Hepatocyte (in vitro differentiated cells): ENCODE results near the gene KRTCAP3. TPM values are rescaled to one million over a fixed set of nuclear protein-coding genes. Genes with fewer than 3 reads are reported as not detected.

ENCODE experiments used
- DNase-seq: peaks from one replicate; pipeline ENCODE4 v3.0.0-alpha.2; 2016; ENCODE audit warnings: low spot score
- H2AFZ ChIP-seq: fragments of 200-600 bp; sonication (generic); 2 replicates; pipeline ENCODE4 v1.6.0; 2016; ENCODE audit warnings: antibody characterized with exemption, mild to moderate bottlenecking
- H3K27ac ChIP-seq: fragments of 200-600 bp; sonication (generic); 2 replicates; pipeline ENCODE4 v1.5.1; 2016; ENCODE audit warnings: mild to moderate bottlenecking
- H3K27me3 ChIP-seq: fragments of 200-600 bp; sonication (generic); 2 replicates; pipeline ENCODE4 v1.6.1; 2016
- H3K36me3 ChIP-seq: fragments of 200-600 bp; sonication (generic); replicated peaks from 2 replicates; pipeline ENCODE4 v1.5.1; 2016; ENCODE audit warnings: low read depth; ENCODE audit not compliant: insufficient read depth
- H3K4me1 ChIP-seq: fragments of 200-600 bp; sonication (generic); 2 replicates; pipeline ENCODE4 v1.5.1; 2016; ENCODE audit warnings: mild to moderate bottlenecking, moderate library complexity; ENCODE audit not compliant: insufficient read depth
- H3K4me2 ChIP-seq: fragments of 200-600 bp; sonication (generic); 2 replicates; pipeline ENCODE4 v1.6.0; 2016
- H3K4me3 ChIP-seq: fragments of 200-600 bp; sonication (generic); 2 replicates; pipeline ENCODE4 v1.5.1; 2016; ENCODE audit warnings: mild to moderate bottlenecking
- H3K79me2 ChIP-seq: fragments of 200-600 bp; sonication (generic); 2 replicates; pipeline ENCODE4 v1.6.0; 2017; ENCODE audit warnings: mild to moderate bottlenecking
- H3K9me2 ChIP-seq: fragments of 200-600 bp; sonication (generic); replicated peaks from 2 replicates; pipeline ENCODE4 v1.6.0; 2017; ENCODE audit warnings: mild to moderate bottlenecking; ENCODE audit not compliant: insufficient read depth
- H3K9me3 ChIP-seq: fragments of 200-600 bp; sonication (generic); 2 replicates; pipeline ENCODE4 v1.5.1; 2016; ENCODE audit warnings: low read depth, mild to moderate bottlenecking
- H4K20me1 ChIP-seq: fragments of 200-600 bp; sonication (generic); 2 replicates; pipeline ENCODE4 v1.6.0; 2016; ENCODE audit warnings: mild to moderate bottlenecking; ENCODE audit not compliant: insufficient read depth, poor library complexity, severe bottlenecking
- EZH2 ChIP-seq: fragments of 200-600 bp; sonication (generic); IDR thresholded peaks from 2 replicates; pipeline ENCODE4 v1.6.1; 2016; ENCODE audit warnings: antibody characterized with exemption, mild to moderate bottlenecking, borderline replicate concordance
- EZH2phosphoT487 ChIP-seq: fragments of 200-600 bp; sonication (generic); IDR thresholded peaks from one replicate; pipeline ENCODE4 v1.6.1; 2018; ENCODE audit warnings: antibody characterized with exemption, mild to moderate bottlenecking, low read depth, moderate library complexity; ENCODE audit not compliant: unreplicated experiment, severe bottlenecking
- WGBS: methylation state at CpG from one replicate; pipeline ENCODE4 v1.1.6; 2016; ENCODE audit warnings: low lambda C conversion rate; ENCODE audit errors: missing lambda C conversion rate; 5-methylcytosine and 5-hydroxymethylcytosine counted together
- polyA plus RNA-seq: library from polyadenylated mRNA; unstranded; fragments of >200 nt; fragmentation: Nextera tagmentation; extraction: Ambion mirVana; gene quantifications from 2 replicates; pipeline ENCODE4 v1.2.1, GENCODE V29; 2016
- total RNA-seq: library from RNA; depleted of rRNA; stranded (reverse); fragments of >200 nt; gene quantifications from 2 replicates; pipeline ENCODE4 v1.2.3, GENCODE V29; 2014
- TF ChIP-seq, protein P1 (sequence below): fragments of 200-600 bp; sonication (generic); IDR thresholded peaks from 2 replicates; pipeline ENCODE4 v1.5.1; 2016; ENCODE audit warnings: antibody characterized with exemption, mild to moderate bottlenecking; ENCODE audit not compliant: poor library complexity

The KRTCAP3 gene
- total and polyA plus RNA-seq, 2 experiments from 2014 or later = 19.3 to 23.3 TPM

DNA sequence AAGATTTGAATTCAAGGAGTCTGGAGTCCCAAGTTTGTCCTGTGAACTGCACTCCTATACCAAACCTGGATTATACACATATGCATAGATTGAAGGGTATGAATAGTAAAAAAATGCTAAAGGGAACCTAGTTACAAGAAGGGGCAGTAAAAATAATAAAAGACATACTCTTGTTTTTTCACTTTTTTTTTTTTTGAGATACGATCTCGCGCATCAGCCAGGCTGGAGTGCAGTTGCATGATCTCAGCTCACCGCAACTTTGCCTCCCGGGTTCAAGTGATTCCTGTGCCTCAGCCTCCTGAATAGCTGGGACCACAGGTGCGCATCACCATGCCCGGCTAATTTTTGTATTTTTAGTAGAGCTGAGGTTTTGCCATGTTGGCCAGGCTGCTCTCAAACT lies 22.3 kb downstream of the KRTCAP3 start:
- TF ChIP-seq, protein P1, sequence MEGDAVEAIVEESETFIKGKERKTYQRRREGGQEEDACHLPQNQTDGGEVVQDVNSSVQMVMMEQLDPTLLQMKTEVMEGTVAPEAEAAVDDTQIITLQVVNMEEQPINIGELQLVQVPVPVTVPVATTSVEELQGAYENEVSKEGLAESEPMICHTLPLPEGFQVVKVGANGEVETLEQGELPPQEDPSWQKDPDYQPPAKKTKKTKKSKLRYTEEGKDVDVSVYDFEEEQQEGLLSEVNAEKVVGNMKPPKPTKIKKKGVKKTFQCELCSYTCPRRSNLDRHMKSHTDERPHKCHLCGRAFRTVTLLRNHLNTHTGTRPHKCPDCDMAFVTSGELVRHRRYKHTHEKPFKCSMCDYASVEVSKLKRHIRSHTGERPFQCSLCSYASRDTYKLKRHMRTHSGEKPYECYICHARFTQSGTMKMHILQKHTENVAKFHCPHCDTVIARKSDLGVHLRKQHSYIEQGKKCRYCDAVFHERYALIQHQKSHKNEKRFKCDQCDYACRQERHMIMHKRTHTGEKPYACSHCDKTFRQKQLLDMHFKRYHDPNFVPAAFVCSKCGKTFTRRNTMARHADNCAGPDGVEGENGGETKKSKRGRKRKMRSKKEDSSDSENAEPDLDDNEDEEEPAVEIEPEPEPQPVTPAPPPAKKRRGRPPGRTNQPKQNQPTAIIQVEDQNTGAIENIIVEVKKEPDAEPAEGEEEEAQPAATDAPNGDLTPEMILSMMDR = no peak
- TF ChIP-seq EZH2phosphoT487 = no peak
- TF ChIP-seq EZH2 = no peak
- Histone ChIP-seq H3K4me3 (no peak overlapping the region), H3K4me1 (no peaks in the 10 kb centered on the region), H3K27me3 (no peaks in the 10 kb centered on the region), H3K27ac (no peak overlapping the region), H3K9me2 (no peaks in the 10 kb centered on the region), H4K20me1 (no peaks in the 10 kb centered on the region), H3K4me2 (no peak overlapping the region), H3K79me2 (no peaks in the 10 kb centered on the region), H2AFZ (no peak overlapping the region), H3K9me3 (no peaks in the 10 kb centered on the region), H3K36me3 (no peaks in the 10 kb centered on the region)
- WGBS = 100% methylated on average over 7 of the region's 7 CpGs
- no peak for DNase-seq

DNA sequence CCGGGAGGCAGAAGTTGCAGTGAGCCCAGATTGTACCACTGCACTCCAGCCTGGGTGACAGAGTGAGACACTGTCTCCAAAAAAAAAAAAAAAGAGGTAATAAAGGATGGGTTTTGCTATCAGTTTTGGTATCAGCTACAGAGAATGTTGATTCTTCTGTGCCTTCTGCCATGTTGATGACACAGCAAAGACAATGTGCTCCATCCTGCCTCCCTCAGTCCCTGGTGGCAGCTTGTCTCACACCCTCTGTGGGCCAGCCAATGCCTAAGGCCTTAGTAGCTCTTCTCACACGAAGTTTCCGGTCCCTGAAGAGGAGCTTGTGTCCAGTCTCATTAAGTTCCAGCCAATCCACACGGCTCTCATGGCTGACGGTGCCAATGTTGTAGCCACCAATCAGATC lies 29.8 kb downstream of the KRTCAP3 start:
- no peaks in the 10 kb centered on the region for H4K20me1 ChIP-seq
- no peaks in the 10 kb centered on the region for H3K9me2 ChIP-seq
- no peak overlapping the region for H3K4me2 ChIP-seq
- TF ChIP-seq EZH2 = no peak
- no peak for TF ChIP-seq EZH2phosphoT487
- TF ChIP-seq, protein P1 = no peak
- no peak overlapping the region for H2AFZ ChIP-seq
- 94% methylated on average over 5 of the region's 5 CpGs for WGBS
- no peak for DNase-seq
- no peaks in the 10 kb centered on the region for H3K9me3 ChIP-seq
- no peaks in the 10 kb centered on the region for H3K36me3 ChIP-seq
- H3K4me3 ChIP-seq = no peak overlapping the region
- H3K27me3 ChIP-seq = no peaks in the 10 kb centered on the region
- no peak overlapping the region for H3K27ac ChIP-seq
- H3K4me1 ChIP-seq = no peaks in the 10 kb centered on the region
- H3K79me2 ChIP-seq = no peaks in the 10 kb centered on the region

DNA sequence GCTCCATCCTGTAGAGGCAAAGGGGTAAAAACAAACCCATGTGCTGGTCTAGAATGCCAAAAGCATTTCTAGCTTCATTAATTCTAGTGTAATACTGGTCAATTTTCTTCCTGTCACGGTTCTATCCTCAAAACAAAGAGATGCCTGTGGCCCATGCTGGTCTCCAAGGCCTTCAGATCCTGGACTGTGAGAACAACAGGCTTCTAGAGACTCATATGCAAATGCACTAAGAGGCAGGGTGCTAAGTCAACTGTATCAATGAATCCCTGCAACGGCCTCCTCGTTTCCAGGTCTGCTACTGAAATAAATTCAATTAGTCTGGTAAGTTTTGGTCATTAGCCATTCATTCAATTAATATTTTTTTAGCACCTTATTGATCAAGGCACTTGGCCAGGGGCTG lies 43.3 kb downstream of the KRTCAP3 start:
- Histone ChIP-seq H3K36me3 (no peaks in the 10 kb centered on the region), H3K4me1 (peaks cover 10% of the 10 kb centered on the region), H2AFZ (no peak overlapping the region), H3K4me2 (no peak overlapping the region), H3K9me3 (no peaks in the 10 kb centered on the region), H3K27ac (no peak overlapping the region), H3K4me3 (no peak overlapping the region), H4K20me1 (no peaks in the 10 kb centered on the region), H3K79me2 (peaks cover 8% of the 10 kb centered on the region), H3K9me2 (no peaks in the 10 kb centered on the region), H3K27me3 (no peaks in the 10 kb centered on the region)
- 66% methylated on average over 3 of the region's 3 CpGs for WGBS
- TF ChIP-seq EZH2 (no peak), EZH2phosphoT487 (no peak)
- TF ChIP-seq, protein P1 = no peak
- no peak for DNase-seq

DNA sequence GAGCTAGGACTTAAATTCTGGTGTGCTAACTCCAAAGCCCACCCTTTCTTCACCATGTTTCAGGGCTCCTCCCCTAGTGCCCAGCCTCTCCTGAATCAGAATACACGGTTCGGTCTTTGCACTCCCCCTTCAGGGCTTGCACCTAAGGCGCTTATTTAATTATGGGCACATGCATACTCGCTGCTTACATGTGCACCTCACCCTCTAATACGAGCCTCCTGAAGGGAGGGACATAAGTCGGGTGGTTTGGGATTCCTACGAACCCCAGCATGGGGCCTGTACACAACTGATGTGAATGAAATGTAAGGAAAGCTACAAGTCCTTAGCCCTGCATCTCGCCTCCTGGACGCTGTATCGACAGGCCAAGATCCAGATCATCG lies 46.9 kb downstream of the KRTCAP3 start:
- Histone ChIP-seq H2AFZ (peak overlapping the region; percentile 63), H3K9me2 (no peaks in the 10 kb centered on the region), H3K36me3 (no peaks in the 10 kb centered on the region), H3K27me3 (no peaks in the 10 kb centered on the region), H3K4me1 (peaks cover 10% of the 10 kb centered on the region), H4K20me1 (no peaks in the 10 kb centered on the region), H3K79me2 (peaks cover 8% of the 10 kb centered on the region), H3K27ac (peak overlapping the region; percentile 62), H3K4me2 (peak overlapping the region; percentile 79), H3K9me3 (no peaks in the 10 kb centered on the region), H3K4me3 (peak overlapping the region; percentile 18)
- no peak for TF ChIP-seq EZH2phosphoT487
- TF ChIP-seq, protein P1 = peak; percentile 22
- peak; percentile 48 for DNase-seq
- 3% methylated on average over 11 of the region's 11 CpGs for WGBS
